ENCODE measurements around the gene RAMP1.
"Not testable (repeated sequence)": the region's sequence is repeated elsewhere in the genome, so short reads cannot be mapped to it uniquely, and the experiment has no call there.

The RAMP1 gene

DNA sequence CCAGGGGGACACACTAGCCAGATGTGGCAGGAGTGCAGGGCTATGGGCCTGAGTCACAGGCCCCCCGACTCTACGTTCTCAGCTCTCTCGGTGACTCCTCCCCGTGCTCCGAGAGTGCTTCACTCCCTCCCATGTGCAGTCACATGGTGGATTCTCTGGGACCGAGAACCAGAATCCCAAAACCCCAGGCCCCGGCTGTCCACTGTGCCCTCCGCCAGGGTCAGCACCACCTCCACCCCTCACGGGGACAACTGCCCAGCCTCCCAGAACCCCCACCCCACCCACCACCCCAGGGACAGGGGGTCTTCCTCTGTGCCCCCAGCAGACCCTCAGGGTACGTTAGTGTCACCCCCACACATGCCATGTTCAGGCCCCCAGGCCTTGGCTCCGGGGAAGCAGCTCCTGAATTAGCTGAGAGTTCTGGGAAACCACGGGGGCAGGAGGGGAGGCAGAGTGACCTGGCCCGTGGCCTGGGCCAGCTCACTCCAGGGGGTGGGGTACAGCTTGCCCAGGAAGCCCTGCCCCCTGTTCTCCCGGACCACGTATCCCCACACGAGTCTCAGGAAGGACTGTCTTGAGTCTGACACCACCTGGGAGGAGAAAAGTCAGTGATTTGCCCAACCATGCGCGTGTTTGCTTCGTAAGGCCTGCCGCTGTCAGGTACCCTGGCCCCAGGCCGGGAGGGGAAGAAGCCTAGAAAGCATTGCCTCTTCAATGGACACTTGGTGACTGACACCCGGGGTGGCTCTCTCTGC lies 4.4 kb downstream of the RAMP1 start:
- no peak for DNase-seq

DNA sequence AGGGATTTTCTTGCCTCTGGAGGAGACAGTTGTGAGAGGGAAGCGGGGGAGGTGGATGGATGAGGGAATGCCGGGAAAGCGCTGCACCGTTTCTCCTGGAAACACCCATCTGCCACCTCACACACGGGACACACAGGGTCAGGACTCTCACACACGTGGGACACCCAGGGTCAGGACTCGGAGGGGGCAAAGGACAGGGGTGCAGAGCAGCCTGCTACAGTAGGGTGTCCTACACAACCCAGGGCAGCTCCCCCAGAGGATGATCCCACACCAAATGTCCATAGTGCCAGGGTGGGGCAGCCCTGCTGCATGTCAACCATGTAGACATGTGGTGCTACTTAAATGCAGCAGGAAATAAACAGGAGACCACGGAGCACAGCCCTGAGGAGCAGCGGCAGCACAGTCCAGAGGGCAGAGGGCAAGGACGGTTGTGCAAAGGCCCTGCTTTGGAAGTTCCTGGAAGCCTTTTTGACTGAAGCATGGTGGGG lies 5.1 kb downstream of the RAMP1 start:
- no peak for DNase-seq

DNA sequence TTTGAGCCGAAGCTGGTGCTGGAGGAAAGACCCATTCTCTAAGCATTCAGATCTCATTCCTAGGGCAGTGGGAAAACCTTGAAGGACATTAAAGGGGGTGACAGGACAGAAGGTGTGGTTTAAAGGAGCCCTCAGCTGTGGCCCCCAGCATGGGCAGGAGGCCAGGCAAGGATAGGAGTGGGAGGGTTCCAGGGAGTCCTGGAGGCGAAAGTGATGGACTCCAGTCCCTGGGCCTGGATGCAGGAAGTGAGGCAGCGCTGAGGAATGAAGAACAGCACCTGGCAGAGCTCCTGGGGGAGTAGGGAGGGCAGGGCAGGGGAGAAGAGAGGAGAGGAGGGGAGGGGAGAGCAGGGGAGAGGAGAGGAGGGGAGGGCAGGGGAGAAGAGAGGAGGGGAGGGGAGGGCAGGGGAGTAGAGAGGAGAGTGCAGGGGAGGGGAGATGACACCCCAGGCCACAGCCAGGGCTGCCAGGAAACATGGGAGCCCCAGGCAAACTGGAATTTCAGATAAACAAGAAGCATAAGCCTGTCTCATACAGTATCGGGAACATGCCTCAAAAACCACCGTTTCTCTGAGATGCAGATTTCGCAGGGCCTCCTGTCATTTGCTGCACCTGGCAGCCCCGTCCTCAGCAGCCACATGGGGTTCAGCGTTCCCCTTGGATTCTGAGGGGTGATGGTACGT lies 5.7 kb downstream of the RAMP1 start:
- DNase-seq: no peak

DNA sequence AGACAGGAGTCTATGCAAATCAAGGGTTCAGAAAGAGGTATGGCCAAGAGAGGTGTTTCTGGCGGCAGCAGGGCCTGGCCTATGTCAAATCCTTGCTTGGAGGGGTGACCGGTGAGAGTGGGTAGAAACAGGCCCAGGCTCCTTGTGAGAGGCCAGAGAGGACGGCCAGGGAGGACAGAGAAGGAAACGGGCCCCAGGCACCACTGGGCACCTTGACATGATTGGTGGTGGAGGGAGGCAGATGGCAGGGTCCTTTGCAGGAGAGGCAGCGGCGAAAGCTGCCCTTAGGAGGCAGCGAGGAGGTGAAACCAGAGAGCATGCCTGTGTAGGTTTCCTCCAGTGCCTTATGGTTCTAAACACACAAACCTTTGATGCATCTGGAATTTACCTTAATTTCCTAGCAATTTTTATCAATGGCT lies 6.2 kb downstream of the RAMP1 start:
- DNase-seq: no peak

DNA sequence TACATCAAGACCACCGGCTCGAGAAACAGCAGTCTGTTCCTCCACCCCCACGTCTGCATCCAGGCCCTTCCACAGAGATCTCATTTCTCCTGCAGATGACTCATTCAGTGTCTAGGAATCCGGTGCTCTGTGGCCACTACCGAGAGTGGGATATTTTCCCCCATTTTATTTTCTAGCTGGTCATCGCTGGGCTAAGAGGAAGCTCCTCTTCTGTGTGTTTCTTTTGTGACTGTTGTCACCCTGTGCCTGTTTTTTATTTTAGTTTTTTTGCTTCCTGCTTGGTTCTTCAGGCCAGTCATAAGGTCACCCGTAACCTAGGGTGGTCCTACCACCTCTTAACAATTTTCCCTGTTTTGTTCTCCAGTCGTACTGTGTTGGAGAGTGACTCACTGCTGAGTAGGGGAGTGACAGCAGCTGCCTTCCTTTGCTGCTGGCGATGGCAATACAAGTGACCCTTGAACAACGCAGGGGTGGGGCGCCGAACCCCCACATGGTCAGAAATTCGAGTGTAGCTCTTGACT lies 6.7 kb downstream of the RAMP1 start:
- DNase-seq: no peak

DNA sequence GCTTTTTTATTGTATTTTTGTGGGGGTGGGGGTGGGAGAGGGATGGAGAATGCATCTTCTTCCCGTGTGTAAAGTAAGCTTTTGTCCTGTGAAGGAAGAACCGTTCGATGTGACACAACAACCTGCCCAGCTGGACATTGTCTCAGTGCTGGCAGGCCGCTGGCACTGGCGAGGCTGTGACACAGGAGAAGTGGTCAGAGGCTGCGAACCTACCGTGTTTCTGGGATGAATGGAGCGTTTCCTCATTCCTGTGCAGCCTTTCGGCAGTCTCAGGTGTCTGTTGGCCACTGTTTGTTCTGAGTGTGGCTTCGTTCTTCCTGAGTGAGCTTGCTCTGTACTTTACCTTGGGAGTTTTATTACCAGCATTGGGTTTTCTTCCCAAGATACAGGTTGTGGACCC lies 8.0 kb downstream of the RAMP1 start:
- DNase-seq: no peak

DNA sequence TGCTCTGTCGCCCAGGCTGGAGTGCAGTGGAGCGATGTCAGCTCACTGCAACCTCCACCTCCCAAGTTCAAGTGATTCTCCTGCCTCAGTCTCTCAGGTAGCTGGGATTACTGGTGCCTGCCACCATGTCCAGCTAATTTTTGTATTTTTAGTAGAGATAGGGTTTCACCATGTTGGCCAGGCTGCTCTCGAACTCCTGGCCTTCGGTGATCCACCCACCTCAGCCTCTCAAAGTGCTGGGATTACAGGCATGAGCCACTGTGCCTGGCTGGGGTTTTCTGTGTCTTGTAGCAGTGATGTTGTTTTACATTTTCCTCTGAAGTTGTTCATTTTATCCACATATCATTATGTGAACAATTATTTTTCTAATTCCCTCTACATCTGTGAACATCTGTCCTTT lies 8.7 kb downstream of the RAMP1 start:
- DNase-seq: not testable (repeated sequence)

DNA sequence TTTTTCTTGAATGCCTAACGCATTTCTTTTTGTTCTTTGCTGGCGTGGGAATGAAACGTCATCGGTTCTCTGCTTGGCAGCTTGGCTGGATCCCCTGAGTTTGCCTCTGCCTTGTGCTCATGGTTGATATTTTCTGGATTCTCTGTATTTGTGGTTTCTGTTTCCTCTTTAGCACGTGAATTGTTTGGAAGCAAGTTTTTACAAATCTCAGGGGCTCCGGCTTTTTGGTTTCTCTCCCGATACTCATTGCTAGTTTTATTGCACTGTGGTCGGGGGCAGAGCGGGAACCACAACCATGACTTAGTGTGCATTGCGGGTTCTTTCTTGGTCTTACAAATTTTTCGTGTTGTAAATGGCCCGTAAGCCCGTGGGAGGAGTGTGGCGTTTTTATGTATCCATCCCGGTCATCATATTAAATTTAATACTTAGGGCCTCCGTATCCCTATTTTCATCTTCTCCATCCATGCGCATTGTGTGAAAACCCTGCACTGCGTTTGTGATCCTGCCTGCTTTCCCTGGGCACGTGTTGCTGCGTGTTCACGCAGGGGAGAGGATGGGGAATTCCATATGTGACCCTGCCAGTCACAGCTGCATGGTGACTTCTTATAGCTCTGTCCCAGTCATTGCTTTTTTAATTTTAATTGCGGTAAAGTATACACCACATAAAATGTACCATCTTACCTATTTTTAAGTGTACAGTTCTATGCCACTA lies 9.4 kb downstream of the RAMP1 start:
- DNase-seq: no peak

DNA sequence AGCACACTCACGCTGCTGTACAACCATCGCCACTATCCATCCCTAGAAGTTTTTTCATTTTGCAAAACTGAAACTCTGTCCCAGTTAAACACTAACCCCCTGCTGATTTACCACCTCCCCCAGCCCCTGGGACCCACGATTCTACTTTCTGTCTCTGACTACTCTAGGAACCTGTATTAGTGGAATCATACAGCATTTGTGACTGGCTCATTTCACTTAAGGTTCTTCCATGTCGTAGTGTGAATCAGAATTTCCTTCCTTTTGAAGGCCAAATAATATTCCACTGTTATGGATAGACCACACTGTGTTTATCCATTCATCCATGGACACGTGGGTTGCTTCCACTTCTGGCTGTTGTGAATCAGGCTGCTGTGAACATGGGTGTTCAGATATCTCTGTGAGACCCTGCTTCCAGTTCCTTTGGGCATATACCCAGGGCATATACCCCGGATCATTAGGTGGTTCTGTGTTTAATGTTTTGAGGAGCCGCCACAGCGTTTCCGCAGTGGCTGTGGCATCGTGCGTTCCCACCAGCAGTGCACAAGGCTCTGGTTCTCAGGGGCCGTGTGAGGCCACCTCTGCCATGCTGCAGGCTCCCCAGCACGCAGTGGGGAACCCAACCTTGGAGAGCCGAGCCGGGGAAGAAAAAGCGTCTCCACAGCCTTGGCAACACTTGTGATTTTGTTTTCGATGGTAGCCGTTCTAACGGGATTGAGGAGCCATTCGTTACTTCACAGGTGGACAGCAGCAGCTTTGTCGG lies 10.1 kb downstream of the RAMP1 start:
- no peak for DNase-seq

DNA sequence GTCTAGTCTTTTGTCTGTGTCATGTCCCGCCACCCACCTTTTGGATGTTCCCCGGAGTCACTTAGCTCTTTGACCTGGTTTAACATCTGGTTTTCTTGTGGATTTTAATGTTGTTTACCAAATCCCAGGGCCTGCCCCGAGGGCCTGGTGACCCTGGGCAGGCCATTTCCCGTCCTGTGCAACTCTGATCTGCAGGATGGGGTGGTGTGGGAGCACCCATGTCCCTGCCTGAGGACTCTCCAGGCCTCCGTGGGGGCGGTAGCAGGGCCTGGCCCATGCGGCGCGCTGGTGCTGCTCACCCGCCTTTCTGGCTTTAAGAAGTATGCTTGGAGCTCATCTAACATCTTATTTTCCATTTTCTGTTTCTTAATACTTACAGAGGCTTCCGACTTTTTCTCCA lies 10.7 kb downstream of the RAMP1 start:
- DNase-seq: no peak

DNA sequence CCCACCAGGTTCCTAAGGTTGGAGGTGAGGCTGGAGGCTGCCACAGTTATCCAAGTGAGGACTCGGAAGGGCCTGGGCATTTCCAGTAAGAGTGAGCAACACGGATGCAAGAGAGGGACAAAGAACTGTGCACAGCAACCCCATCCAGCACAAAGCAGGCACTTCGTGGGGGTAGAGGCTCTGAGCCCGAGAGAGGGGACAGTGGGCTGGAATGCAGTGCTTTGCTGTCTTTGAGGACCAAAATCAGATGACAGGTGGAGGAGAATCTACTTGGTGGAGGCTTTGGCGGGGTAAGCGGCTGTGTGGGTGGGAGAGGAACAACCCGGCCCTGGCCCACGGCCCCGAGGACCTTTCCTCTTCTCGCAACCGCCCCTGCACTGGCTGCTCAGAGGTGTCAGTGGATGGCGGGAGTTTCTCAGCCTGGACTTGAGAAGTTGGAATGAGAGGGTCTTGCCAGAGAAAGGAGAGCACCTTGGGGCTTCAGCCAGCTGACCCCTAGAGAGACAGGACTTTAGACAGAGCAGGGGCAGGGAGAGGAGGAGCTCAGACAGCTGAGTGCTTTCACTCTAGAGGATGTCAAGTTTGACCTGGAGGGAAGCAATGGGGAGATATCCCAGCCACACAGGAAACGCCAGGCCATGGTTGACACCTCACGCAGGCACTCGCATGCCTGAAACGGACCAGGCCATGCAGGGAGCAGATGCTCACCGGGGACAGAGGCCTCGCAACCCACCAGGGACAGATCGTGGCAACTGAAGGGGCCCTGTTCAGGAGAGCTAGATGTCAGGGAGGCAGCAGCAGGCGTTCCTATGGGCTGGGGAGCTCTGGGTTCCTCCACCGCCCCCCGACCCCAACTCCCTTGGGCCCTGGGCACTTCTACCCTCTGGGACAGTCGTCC lies 11.6 kb downstream of the RAMP1 start:
- no peak for DNase-seq

DNA sequence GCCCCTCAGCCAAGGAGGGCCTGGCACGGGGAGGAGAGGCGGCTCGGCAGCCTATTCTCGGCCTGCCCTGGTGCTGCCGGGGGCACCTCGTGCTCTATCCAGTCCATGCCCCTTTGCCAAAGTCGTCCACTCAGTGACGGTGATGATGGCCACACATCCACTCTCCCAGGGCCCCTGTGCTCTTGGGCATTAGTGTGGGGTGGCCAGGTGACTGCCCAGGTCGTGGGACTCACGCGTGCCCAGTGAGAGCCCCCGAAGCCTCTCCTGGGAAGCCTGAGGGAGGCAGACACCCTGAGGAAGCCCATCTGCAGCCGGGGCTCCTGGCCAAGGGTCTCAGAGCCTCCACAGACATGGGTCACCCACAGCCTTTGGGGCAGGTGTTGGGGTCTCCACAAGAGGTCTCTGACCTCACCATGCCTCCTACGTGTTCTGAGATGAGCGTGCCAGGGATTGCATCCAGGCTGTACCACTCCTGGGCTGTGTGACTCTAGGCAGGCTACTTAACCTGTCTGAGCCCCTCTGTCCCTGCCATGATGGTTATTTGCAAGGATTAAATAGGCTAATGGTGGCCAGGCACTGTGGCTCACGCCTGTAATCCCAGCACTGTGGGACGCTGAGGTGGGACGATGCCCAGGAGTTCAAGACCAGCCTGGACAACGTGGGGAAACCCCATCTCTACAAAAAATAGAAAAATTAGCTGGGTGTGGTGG lies 12.9 kb downstream of the RAMP1 start:
- DNase-seq: no peak

DNA sequence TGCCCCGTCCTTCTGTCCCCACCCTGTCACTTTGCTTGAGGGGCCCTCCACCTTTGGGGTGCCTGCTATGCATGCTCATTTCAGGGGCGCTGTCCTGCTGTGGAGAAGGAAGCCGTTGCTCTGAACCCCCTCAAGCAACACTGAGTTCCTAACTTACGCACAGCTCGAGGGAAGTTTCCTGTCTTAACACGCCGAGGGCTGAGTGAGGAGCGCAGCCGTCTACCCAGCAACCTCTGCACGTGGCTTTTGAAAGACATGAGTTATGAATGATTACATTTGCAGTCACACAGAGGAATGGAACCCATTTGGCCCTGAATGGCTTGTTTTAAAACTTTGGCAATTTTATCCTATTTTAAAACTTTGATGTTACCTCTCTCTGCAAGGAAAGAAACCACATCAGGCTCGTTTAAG lies 14.0 kb downstream of the RAMP1 start:
- DNase-seq: peak in 2 of 6 experiments; percentile 28 to 40

DNA sequence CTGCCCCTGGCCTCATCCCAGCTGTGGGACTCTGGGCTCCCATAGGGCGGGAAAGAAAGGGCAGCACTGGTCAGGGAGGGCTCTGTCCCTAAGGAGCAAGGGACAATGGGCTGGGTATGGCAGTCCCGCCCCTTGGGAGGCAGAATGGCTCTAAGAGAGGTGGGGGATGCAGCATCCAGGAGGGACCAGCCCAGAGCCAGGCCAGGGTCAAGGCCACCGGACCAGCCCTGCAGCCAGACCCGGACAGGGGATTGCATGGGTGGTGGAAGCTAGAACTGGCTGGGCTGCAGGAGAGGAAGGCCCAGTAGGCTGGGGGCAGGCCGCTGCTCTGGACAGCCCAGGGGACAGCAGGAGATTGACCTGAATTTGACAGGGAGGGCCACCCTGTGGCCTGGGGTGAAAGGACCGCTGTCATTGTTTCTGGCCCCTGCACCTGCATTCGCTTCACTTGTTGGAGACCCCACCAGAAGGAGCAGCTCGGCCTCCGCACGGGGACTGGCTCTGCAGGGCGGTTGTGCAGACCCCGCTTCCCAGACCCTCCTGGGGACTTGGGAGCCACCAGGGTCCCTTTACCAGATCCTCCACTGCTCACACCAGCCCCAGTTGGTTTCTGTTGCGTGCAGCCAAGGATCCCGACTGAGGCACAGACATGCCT lies 14.6 kb downstream of the RAMP1 start:
- no peak for DNase-seq

DNA sequence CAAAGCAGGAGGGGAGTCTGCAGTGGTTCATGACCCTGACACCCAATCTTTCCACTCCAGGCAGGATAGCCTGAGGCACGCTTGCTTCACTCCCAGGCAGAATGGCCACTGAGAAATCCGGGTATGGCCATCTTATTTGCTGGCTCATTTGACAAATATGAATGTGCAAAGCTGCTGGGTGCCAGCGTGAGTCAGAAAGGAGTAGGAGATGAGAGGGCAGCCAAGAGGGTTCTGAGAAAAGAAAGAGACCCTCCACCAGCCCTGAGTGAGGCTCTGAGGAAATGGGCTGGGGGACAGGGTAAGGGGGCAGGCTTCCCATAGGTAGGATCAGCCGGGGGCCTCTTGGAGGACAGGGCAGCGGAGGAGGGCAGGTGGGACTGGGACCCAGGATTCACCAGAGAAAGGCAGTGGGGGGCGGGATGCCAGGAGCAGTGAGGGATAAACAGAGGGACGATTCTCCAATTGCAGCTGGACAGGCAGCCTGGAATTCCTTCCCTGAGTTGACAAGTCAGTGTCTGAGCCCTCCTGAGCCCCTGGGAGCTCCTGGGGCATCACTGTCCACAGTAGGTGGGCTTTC lies 15.2 kb downstream of the RAMP1 start:
- no peak for DNase-seq

DNA sequence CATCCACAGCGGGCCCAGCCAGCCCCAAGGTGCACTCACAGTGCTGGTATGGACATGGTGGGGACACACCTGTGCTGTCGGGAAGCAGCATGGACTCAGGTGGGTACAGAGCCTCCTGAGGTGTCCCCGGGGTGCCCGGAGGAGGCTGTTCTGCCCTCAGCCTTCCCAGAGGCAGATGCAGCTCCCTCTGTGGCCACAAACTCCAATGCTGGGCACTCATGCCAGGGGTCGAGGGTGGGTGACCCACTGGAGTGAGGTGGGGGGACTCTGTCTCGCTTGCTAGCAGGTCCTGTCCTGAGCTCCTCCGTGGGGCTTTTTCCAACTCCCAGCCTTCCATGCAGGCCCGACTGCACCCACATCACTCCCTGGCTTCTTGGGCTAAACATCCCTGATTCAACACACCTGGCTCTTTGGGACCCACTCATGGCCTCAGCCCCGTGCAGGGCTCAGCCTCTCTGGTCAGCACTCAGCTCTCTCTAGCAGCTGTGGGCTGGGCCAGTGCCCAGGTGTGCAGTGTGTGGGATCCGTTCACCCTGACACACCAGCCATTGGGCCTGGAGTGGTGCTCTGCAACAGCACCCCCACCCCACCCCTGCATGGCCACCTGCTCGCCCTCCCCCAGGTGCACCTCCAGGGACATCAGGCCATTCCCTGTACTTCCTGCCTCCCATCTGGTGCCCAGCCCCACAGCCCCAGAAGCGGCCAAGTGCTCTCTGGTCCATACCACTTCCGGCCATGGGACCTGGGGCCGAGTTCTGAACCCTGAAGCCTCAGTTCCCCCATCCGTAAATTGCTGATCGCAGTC lies 16.0 kb downstream of the RAMP1 start:
- no peak for DNase-seq

DNA sequence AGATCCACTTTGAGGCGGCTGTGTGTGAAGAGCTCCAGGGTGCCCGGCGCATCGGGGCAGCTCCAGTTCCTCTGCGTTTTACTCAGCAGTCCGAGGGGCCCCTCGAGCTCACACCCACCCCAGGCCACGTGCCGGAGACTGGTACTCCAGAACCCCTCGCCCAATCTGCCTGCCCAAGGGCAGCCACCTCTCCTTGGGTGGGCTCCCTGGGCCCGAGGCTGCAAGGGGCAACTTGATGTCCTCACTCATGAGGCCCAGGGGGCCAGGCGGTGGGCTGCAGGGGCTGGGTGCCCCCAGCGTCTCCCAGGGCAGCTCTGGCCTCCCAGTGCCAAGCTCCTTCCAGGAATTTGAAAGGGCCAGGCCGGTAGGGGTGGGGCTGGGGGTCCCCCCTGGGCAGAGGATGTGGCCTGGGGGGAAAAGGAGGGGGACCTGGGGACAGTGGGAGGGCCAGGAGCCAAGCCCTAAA lies 16.7 kb downstream of the RAMP1 start:
- no peak for DNase-seq

DNA sequence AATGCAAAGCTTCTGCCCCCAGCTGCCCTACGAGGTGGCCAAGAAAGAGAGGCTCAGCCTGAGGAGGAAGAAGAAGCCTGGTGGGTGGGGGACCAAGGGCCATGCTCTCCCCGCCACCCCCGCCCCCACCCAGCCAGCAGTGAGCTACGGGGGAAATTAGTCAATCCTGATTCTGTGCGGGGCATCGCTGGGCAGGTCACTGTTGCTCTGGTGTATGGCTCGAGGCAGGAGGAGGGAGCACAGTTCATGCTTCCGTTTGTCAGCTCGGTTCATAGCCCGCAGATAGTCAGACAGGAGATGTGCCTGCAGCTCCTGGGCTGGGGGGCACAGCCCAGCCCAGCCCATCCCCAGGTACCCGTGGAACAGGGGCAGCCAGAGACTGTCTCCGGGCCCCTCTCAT lies 17.1 kb downstream of the RAMP1 start:
- DNase-seq: no peak

DNA sequence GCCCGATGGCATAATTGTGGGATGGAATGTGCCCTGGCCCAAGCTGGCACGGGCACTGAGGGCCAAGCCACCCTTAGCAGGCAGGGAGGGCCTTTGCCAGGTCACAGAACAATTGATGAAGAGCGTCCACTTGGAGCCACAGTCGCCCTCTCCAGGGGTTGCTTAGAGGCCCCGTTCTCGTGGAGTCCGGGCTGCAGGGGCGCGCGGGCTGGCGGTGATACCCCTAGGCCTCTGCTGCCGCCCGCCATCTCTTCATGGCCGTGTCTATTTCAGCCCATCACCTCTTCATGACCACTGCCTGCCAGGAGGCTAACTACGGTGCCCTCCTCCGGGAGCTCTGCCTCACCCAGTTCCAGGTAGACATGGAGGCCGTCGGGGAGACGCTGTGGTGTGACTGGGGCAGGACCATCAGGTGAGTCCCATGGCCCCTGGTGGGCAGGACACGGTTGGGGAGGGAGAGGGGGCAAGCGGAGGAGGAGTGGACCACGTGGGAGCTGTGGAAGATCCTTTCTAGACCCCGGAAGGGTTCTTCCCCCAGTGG lies 17.6 kb downstream of the RAMP1 start:
- DNase-seq: no peak
